Mononuclear cell (primary cell): ENCODE results near the gene SLC4A3. TPM values are rescaled to one million over a fixed set of nuclear protein-coding genes. Genes with fewer than 3 reads are reported as not detected.
"Not testable (repeated sequence)": the region's sequence is repeated elsewhere in the genome, so short reads cannot be mapped to it uniquely, and the experiment has no call there.

Source experiments
- H3K27me3 ChIP-seq: 2 replicates; pipeline ENCODE4 v1.6.0; 2011; ENCODE audit warnings: low read length, control low read depth; ENCODE audit not compliant: insufficient read depth
- H3K4me1 ChIP-seq: 2 replicates; pipeline ENCODE4 v1.5.1; 2011; ENCODE audit warnings: mild to moderate bottlenecking, low read length, control low read depth; ENCODE audit not compliant: insufficient read depth
- H3K4me3 ChIP-seq: 2 replicates; pipeline ENCODE4 v1.5.1; 2011; ENCODE audit warnings: mild to moderate bottlenecking, low read length, moderate library complexity
- H3K9me3 ChIP-seq: 2 replicates; pipeline ENCODE4 v1.5.1; 2011; ENCODE audit warnings: low read depth, mild to moderate bottlenecking, control low read depth, low read length
- total RNA-seq: library from RNA; depleted of rRNA; stranded (reverse); fragments of >200 nt; gene quantifications from one replicate; pipeline ENCODE4 v1.2.3, GENCODE V29; 2012

Gene SLC4A3
- total RNA-seq, 1 donor = 0.10 TPM

DNA sequence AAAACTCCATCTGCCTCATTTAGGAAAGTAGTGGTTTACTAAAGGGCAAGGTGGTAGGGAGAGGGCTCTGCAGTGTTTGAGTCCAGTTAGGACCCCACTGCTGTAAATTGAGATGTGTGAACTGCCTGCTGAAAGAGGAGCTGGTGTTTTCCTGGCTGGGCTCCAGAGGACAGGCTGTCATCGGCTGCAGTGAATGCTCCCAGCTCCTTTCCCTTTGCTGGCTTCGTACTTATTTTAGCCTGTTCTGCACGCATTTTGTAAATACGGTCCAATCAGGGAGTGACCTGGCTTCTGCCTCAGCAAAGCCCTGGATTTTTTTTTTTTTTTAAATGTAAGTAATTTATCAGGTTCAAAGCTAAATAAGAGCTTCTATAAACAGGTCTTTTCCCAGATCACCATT, 37.5 kb downstream of the SLC4A3 start:
- no peaks in the 10 kb centered on the region for H3K9me3 ChIP-seq

DNA sequence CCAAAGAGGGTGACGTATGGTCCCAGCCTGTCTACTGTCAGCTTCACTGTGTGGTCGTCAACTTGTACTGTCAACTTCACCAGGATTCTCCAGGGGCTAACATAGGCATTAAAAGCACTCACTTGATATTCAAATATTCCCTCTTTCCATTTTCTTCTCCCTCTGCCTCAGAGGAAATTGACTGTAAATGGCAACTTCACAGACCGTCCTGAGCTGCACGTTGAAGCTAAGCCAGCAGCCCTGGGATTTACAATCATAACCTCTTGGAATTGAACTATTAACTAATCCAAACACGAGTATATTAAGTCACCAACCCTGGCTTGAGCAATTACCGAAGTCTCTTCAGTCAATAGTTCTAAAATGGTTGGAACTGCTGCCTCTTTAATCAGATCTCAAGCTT, 38.5 kb downstream of the SLC4A3 start:
- Histone ChIP-seq H3K4me1 (no peaks in the 10 kb centered on the region), H3K27me3 (no peaks in the 10 kb centered on the region), H3K9me3 (no peaks in the 10 kb centered on the region)

More for the DNA sequence above, 37.5 kb downstream of the SLC4A3 start:
- no peaks in the 10 kb centered on the region for H3K27me3 ChIP-seq
- H3K4me3 ChIP-seq = no peak overlapping the region
- H3K4me1 ChIP-seq = no peaks in the 10 kb centered on the region

DNA sequence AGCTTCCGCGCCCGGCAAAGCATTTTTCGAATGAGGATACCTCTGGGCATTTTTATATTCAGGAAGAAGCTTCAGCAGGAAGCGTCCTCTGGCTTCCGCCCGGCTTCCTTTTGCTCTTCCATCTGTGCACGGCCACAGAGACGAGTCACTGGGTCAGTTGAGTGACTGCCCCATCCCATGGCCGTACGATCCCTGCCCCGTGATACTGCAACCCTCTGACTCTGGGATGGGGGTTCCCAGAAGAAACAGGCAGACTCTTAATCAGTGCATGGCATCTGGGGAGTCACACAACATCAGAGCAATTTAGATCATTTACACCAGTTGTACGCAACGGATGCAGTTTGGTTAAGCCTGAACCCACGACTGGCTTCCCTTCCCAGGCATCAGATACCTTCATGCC, 40.9 kb downstream of the SLC4A3 start:
- Histone ChIP-seq H3K4me3 (no peak overlapping the region), H3K4me1 (no peaks in the 10 kb centered on the region), H3K27me3 (no peaks in the 10 kb centered on the region), H3K9me3 (no peaks in the 10 kb centered on the region)

More for the DNA sequence above, 38.5 kb downstream of the SLC4A3 start:
- H3K4me3 ChIP-seq = no peak overlapping the region

DNA sequence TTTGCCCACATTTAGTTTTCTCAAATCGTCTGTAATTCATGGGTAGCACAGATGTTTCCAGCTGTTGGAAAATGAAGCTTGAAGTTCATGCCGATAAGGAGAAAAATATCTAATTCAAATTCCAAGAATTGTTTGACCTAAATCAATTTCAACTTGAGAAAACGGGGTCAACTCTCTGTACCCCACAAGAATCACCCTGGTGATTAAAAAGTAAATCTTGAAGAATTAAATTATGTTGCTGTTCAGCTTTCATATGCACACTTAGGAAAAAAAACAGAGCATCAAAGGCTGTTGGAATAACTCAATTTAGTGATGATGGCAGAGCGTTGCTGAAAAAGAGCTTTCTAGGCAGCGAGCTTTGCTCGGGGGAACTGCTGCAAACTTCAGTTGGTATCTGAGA, 43.0 kb downstream of the SLC4A3 start:
- Histone ChIP-seq H3K9me3 (no peaks in the 10 kb centered on the region), H3K4me3 (no peak overlapping the region), H3K4me1 (no peaks in the 10 kb centered on the region), H3K27me3 (no peaks in the 10 kb centered on the region)

DNA sequence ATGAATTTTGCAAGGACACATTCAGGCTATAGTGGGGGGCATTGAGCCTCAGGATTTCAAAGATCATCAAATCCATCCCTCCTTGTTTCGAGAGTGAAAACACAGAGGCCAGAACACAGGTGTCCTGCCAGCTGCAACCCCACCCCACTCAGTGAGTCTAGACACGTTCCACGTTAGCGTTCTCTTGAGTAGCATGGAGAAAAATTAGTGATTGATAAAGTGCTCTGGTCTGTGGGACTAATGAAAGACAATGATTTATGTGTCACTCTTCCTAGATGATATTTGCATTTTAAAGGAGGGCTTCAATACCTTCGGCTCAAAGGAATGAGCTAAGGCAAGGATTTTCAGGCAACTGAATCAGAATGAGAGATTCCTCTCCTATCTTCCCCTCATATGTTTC, 43.8 kb downstream of the SLC4A3 start:
- no peaks in the 10 kb centered on the region for H3K9me3 ChIP-seq
- no peaks in the 10 kb centered on the region for H3K27me3 ChIP-seq
- H3K4me1 ChIP-seq = no peaks in the 10 kb centered on the region
- H3K4me3 ChIP-seq = no peak overlapping the region

DNA sequence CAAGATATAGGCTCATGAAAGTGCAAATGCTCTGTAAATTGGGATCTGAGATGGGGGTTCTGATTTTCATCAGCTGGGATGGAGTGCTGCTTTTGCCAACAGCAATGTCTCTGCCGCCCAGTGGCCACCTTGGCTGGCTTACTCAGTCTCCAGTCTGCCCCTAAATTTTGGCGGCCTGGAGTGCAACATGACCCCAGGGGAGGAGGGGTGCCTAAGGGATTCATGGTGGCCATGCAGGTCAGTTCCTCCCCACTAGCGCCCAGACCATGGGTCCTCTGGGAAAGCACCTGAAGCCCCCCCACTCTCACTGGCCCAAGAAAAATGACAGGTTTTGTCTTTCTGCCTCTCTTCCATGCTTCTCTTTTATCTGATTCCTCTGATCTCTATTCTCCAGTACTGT, 45.0 kb downstream of the SLC4A3 start:
- no peaks in the 10 kb centered on the region for H3K9me3 ChIP-seq
- no peaks in the 10 kb centered on the region for H3K4me1 ChIP-seq
- H3K4me3 ChIP-seq = no peak overlapping the region
- H3K27me3 ChIP-seq = no peaks in the 10 kb centered on the region

DNA sequence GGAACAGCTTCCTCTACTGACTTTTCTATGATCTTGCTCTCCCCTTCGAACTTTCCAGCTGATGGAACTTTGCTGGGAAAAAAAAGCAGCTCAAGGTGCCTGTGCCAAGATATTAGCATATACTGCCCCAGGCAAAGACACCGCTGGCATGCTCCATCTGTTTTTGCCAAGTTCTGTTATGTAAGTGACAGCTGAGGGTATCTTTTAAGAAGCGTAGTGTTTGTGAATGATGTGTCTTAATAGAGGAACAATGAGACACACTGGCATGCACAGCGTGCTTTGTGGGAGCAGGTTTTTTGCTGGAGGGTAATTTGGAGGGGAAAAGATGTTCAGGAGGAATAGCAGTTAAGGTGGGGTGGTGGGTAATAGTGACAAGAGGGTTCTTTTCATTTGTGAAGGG, 47.8 kb downstream of the SLC4A3 start:
- Histone ChIP-seq H3K4me3 (no peak overlapping the region), H3K4me1 (no peaks in the 10 kb centered on the region), H3K9me3 (no peaks in the 10 kb centered on the region), H3K27me3 (no peaks in the 10 kb centered on the region)

DNA sequence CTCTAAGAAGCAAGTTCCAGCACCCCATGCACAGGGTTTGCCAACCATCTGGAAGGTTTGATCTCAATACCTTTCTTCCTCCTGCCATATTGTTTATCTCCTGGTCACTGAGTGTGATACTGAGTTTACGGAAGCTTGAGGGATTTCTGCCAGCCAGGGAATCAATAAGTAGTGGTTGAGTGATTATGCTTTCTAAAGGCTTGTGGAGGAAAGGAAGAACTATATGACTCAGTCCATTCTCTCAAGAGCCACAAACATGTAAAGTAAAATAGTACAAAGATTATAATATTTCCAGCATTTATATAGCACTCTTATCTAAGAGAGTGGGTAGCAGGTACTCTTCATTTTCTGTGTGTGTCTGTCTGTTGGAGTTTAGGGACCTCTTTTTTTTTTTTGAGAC, 49.2 kb downstream of the SLC4A3 start:
- H3K27me3 ChIP-seq = no peaks in the 10 kb centered on the region

DNA sequence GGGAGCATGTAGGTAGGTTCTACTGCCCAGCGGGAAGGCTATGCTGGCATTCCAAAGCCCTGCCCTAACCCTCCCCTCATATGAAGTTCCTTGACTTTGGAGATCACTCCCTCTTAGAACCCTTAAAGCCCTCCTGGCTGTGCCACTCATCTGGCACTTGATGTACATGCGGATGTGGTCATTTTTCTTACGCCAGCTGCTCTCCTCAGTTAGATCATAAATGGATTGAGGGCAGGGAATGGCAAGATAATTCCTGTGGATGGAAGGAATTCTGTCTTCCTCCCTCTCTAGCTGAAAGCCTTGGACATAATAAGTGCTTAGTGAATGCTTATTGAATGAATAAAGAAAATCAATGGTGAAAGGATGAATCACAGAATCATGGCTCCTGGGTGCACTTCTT, 51.6 kb downstream of the SLC4A3 start:
- Histone ChIP-seq H3K4me1 (no peaks in the 10 kb centered on the region), H3K4me3 (no peak overlapping the region), H3K9me3 (no peaks in the 10 kb centered on the region), H3K27me3 (no peaks in the 10 kb centered on the region)

More for the DNA sequence above, 49.2 kb downstream of the SLC4A3 start:
- no peaks in the 10 kb centered on the region for H3K4me1 ChIP-seq
- H3K4me3 ChIP-seq = no peak overlapping the region
- H3K9me3 ChIP-seq = no peaks in the 10 kb centered on the region

DNA sequence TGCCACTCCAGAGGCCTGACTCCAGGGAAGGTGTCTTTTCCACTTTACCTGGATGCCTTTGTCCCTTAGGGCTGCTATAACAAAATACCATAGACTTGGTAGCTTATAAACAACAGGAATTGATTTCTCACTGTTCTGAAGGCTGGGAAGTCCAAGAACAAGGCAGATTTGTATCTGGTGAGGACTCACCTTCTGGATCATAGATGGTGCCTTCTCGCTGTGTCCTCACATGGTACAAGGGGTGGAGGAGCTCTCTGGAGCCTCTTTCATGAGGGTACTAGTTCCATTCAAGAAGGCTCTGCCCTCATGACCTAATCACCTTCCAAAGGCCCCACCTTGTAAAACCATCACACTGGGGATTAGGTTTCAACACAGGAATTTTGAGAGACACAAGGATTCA, 52.1 kb downstream of the SLC4A3 start:
- no peak overlapping the region for H3K4me3 ChIP-seq
- H3K9me3 ChIP-seq = no peaks in the 10 kb centered on the region
- H3K4me1 ChIP-seq = no peaks in the 10 kb centered on the region
- H3K27me3 ChIP-seq = no peaks in the 10 kb centered on the region

DNA sequence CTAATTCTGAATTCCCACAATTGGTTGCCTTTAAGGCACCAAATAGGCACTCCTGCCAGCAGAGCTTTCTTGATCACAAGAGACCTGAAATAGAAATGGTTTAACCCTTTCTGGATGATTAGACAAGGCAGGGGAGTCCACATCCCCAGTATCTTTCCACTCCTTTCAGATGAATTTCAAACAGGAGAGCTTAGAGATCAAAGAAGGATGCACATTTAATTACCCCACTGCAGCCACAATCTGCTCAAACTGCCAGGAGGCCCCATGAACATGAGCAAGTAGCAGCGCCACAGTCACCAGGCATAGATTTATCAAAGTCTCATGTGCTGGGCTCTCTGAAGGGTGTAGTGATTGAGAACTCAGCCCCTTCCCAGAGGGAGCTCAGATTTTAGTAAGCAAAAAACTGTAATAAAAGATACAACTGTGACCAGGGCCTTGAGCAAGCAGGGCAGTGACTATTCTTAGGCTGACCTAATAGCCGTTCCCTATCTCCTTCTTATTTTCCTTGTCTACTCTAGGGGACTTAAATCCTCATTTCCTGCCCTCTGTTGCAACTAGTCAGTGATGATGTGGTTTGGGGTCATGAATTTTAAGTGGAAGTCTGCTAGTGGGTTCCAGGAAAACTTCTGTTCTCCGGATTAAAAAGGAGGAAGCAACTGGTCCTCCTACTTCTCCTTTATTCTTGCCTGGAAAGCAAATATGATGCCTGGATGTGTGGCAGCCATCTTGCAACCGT, 53.7 kb downstream of the SLC4A3 start:
- Histone ChIP-seq H3K4me1 (no peaks in the 10 kb centered on the region), H3K9me3 (no peaks in the 10 kb centered on the region), H3K27me3 (no peaks in the 10 kb centered on the region), H3K4me3 (no peak overlapping the region)

DNA sequence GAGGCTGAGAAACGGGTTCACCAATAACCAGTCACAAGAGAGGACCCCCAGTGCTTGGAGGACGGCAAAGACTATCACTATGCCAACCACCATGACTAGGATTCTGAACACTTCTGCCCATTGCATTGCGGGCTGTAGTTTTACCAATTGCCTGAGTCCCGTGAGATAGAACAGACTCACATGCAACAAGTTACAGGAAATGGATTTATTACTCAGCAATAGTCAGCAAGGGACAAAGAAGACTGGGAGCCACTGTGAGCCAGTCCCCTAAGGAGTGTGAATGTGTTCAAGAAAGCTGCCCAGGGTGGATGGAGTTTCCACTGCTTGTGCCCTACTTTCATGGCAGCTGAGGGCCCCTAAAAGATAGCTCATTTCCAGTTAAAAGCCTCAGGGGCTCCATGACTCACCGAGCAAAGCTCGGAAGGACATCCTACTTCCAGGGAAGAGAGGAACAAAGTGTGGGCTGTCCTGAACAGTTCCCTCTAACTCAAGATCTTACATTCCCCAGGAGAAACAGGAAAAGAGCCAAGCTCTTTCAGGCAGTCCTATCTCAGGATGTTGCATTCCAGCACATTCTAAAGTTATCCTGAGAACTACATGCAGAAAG, 54.4 kb downstream of the SLC4A3 start:
- Histone ChIP-seq H3K27me3 (no peaks in the 10 kb centered on the region), H3K4me1 (no peaks in the 10 kb centered on the region), H3K9me3 (no peaks in the 10 kb centered on the region), H3K4me3 (no peak overlapping the region)

DNA sequence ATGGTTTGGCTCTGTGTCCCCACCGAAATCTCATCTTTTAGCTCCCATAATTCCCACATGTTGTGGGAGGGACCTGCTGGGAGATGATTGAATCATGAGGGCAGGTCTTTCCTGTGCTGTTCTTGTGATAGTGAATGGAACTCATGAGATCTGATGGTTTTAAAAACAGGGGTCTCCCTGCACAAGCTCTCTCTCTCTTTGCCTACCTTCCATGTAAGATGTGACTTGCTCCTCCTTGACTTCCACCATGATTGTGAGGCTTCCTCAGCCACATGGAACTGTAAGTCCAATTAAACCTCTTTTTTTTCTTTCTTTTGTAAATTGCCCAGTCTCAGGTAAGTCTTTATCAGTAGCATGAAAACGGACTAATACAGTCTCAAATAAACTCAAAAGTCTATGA, 56.0 kb downstream of the SLC4A3 start:
- not testable (repeated sequence) for H3K4me1 ChIP-seq, H3K27me3 ChIP-seq, H3K4me3 ChIP-seq, H3K9me3 ChIP-seq

DNA sequence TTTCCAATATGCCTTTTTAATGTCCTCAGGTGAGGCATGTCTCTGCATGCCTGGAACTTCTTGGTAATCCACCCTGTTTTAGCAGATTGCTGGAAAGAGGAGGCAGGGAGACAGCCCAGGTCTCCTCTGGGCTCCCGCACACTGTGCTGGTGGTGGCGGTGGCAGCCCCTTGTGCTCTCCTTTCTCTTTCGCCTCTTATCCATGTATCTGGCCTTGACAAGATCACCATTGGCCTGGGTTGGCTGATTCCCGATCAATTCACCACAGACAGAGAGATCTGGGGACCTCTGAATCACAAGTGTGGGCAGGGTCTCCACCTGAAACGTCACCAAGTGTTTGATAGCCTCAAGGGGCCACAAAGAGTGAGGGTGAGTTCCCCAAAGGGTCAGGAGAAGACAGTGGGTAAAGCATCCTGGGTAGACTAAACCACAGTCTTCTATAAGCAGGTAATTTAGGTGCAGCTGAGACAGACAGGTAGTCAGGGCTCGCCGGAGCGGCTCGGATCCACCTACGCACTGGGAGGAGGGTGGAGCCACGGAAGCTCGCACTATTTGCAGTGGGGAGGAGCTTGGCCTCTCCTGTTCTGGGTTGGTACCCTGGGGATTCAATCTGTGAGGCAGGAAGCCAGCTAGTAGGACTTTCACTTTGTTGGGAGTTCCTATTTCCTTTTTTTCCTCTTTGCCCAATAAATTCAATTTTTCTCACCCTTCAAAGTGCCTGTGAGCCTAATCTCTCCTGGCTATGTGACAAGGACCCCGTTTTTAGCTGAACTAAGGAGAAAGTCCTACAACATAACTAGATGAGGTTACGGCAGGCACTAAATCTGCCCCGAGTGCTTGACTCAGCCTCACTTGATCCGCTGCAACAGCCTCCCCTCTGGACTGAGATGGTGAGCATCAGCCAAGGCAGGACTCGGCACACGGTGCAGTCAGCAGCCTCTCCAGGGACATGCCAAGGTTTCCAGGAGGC, 57.6 kb downstream of the SLC4A3 start:
- no peak overlapping the region for H3K4me3 ChIP-seq
- H3K9me3 ChIP-seq = no peaks in the 10 kb centered on the region
- H3K27me3 ChIP-seq = no peaks in the 10 kb centered on the region
- no peaks in the 10 kb centered on the region for H3K4me1 ChIP-seq

DNA sequence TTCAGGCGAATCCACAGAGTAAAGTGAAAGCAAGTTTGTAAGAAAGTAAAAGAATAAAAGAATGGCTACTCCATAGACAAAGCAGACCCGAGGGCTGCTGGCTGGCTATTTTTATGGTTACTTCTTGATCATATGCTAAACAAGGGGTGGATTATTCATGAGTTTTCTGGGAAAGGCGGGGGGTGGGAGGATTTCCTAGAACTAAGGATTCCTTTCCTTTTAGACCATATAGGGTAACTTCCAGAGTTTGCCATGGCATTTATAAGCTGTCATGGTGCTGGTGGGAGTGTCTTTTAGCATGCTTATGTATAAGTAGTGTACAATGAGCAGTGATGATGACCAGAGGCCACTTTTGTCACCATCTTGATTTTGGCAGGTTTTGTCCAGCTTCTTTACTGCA, 59.8 kb downstream of the SLC4A3 start:
- H3K4me1 ChIP-seq = no peaks in the 10 kb centered on the region
- no peaks in the 10 kb centered on the region for H3K27me3 ChIP-seq
- H3K9me3 ChIP-seq = no peaks in the 10 kb centered on the region
- no peak overlapping the region for H3K4me3 ChIP-seq
